Mucosa of descending colon (tissue), 3 donors: ENCODE results near the gene ADCY9. TPM values are rescaled to one million over a fixed set of nuclear protein-coding genes. Genes with fewer than 3 reads are reported as not detected.
"Not testable (repeated sequence)": the region's sequence is repeated elsewhere in the genome, so short reads cannot be mapped to it uniquely, and the experiment has no call there.

Source experiments
- ATAC-seq: fragments of 200-7000 bp; cut with Tn5 transposase; one replicate; pipeline ENCODE4 v1.9.1; 2020; ENCODE audit warnings: mild to moderate bottlenecking, moderate library complexity
- DNase-seq, 3 donors: peaks; one replicate each; pipeline ENCODE4 v3.0.0-alpha.2; 2020
- H3K36me3 ChIP-seq: fragments of 200-600 bp; one replicate; pipeline ENCODE4 v1.8.0; 2021; ENCODE audit warnings: low read depth, mild to moderate bottlenecking
- H3K4me1 ChIP-seq: fragments of 200-600 bp; one replicate; pipeline ENCODE4 v1.8.0; 2021; ENCODE audit warnings: low read depth, mild to moderate bottlenecking
- H3K4me3 ChIP-seq: fragments of 200-600 bp; one replicate; pipeline ENCODE4 v1.8.0; 2021; ENCODE audit warnings: mild to moderate bottlenecking
- H3K9me3 ChIP-seq: fragments of 200-600 bp; one replicate; pipeline ENCODE4 v1.8.0; 2021; ENCODE audit warnings: mild to moderate bottlenecking
- CTCF ChIP-seq: fragments of 200-600 bp; IDR thresholded peaks from one replicate; pipeline ENCODE4 v1.8.0; 2022; ENCODE audit warnings: antibody characterized with exemption, mild to moderate bottlenecking
- intact Hi-C, 2 donors: fragments of 100-400 bp; cut with DNase I in 1 of 2; cut with micrococcal nuclease in 1 of 2; formaldehyde crosslinking; loops; one replicate each; pipeline versions ENCODE4 v1.11.0 to v1.11.1; 2022; cut with DNase I, micrococcal nuclease
- total RNA-seq, 3 donors: library from RNA; stranded (reverse); fragmentation: NEBNext Ultra II Directional in 2 of 3; extraction: Animal tissue kit (Norgen Biotek cat#: 25700) in 2 of 3; gene quantifications; one replicate each; pipeline versions ENCODE4 v1.2.1 to v1.2.4, GENCODE V29; 2021 to 2023
- donor health status: DM: no; HTN: no; CAD: no; lungs with moderate emphysema.
- donor health status: DM: no; HTN: no; CAD: no.
- donor health status: DM: no; HTN: yes; CAD: no.

The ADCY9 gene
- total RNA-seq, 3 donors from 2014 or later: 30.0 to 50.8 (median 41.8) TPM

DNA sequence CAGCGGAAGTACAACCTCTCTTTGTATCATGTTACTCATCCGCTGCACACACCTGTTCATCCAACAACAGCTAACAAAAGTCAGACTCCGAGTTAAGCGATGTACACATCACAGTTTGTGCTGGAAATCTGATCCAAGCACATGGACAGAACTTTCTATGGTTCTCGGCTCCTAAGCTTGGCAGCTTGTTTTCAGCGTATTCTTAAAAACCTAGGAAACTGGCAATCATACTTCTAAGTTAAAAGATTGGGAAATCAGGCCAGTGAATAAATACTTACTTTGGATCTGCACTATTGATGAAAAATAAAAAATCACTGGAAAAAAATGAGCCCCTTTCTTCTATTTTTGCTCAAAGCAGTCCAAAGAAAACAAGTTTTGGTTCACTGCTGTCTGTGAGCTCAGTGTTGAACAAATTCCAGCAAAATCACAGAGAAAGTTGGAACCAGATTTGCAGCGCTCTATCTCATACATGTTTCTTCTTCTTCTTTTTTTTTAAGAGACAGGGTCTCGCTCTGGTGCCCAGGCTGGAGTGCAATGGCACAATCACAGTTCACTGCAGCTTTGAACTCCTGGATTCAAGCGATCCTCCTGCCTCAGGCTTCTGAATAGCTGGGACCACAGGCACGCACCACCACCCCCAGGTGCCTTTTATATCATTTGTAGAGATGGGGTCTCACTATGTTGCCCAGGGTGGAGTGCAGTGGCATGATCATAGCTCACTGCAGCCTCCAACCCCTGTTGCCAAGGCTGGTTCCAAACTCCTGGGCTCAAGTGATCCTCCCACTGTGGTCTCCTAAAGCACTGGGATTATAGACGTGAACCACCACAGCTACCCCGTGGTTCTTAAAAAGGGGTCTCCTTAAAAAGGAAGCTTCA lies 164.1 kb downstream of the ADCY9 start:
- no peak for TF ChIP-seq CTCF
- DNase-seq (no peak), ATAC-seq (no peak)
- Histone ChIP-seq H3K4me3 (no peak overlapping the region), H3K36me3 (no peaks in the 10 kb centered on the region), H3K4me1 (no peaks in the 10 kb centered on the region), H3K9me3 (no peaks in the 10 kb centered on the region)
- intact Hi-C loops: no loop called here

GRCh38 chr16:3951380-3951779 lies 164.9 kb downstream of the ADCY9 start:
- ATAC-seq, H3K9me3 ChIP-seq, H3K4me1 ChIP-seq, intact Hi-C loops, H3K36me3 ChIP-seq, DNase-seq, H3K4me3 ChIP-seq: not testable (repeated sequence)

DNA sequence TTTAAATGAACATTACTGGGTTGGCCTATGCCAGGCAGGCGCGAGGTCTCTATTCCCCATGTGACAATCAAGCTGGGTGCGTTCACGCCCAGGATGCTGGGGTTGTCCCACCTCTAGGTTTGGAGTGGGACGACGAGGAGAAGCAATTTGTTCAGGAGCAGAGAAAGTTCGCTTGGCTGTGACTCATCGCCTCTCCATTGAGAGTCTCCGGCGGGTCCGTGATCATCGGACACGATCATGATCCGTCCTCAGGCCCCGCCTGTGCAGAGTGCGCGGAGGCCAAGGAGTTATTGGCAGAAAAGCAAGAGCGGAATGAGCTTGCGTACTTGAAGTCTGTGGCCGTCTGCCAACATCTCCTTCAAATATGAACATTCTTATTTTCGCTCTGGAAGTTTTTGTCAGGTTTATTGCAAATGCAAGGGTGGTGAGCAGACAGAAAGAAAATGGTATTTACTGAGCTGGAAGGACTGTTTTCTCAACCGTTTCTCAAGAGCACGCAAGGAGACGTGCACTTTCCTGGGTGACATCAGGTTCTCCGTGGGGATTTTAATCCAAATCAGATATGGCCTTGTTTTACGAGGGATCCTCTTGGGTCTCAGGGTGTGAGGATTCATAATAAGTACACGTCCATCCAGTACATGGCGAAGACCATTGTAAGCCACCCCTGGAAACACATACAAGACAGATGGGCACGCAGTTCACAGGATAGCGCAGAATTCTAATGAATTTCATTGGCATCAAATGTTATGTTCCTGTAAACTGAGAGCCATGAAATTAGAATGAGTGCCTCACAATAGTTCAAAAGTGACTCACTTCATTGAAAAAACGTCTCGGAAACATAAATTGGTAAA lies 165.7 kb downstream of the ADCY9 start:
- Histone ChIP-seq H3K4me3 (no peak overlapping the region), H3K9me3 (no peaks in the 10 kb centered on the region), H3K4me1 (no peaks in the 10 kb centered on the region), H3K36me3 (no peaks in the 10 kb centered on the region)
- peak; percentile 71 for ATAC-seq
- DNase-seq: peak; percentile 55 to 68 (median 65)
- TF ChIP-seq CTCF: no peak
- intact Hi-C loops: no loop called here

DNA sequence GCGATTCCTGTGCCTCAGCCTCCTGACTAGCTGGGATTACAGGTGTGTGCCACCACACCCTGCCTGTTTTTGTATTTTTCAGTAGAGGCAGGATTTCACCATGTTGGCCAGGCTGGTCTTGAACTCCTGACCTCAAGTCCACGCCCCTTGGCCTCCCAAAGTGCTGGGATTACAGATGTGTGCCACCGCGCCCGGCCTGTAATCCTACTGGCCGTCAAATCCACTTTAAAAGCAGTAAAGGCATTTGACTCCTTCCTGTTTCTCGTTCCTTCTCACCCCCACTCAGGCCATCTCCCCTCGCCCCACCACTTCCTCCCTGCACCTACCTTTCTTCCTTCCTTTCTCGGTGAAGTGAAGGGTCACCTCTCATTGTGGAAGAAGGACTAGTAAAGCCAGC lies 166.3 kb downstream of the ADCY9 start:
- no peaks in the 10 kb centered on the region for H3K4me1 ChIP-seq
- intact Hi-C loops: no loop called here
- no peak for TF ChIP-seq CTCF
- no peaks in the 10 kb centered on the region for H3K9me3 ChIP-seq
- no peak overlapping the region for H3K4me3 ChIP-seq
- no peak for DNase-seq
- no peak for ATAC-seq
- no peaks in the 10 kb centered on the region for H3K36me3 ChIP-seq

GRCh38 chr16:3949287-3949686 lies 167.0 kb downstream of the ADCY9 start:
- intact Hi-C loops: no loop called here
- no peak overlapping the region for H3K4me3 ChIP-seq
- DNase-seq: no peak

More at GRCh38 chr16:3949287-3949686, 167.0 kb downstream of the ADCY9 start:
- no peaks in the 10 kb centered on the region for H3K36me3 ChIP-seq
- H3K4me1 ChIP-seq: no peaks in the 10 kb centered on the region
- no peak for TF ChIP-seq CTCF
- ATAC-seq: no peak
- H3K9me3 ChIP-seq: no peaks in the 10 kb centered on the region
